Activated naive CD4-positive, alpha-beta T cell treated with anti-CD3 and anti-CD28 coated beads for 36 hours (primary cell): ENCODE measurements around the gene EDAR. TPM values are rescaled to one million over a fixed set of nuclear protein-coding genes. Genes with fewer than 3 reads are reported as not detected.

Source experiments
- CTCF ChIA-PET: fragments of 350-600 bp; sonication (Branson Sonifier 250); formaldehyde crosslinking; loops from one replicate; lab custom pipeline; 2021; ENCODE audit warnings: antibody characterized with exemption; lab: Charles Lee
- DNase-seq: peaks from one replicate; pipeline ENCODE4 v3.0.0-alpha.2; 2020
- H3K27ac Mint-ChIP-seq: one replicate; pipeline ENCODE4 v1.8.0; 2021; ENCODE audit warnings: mild to moderate bottlenecking, mixed read lengths
- H3K27me3 Mint-ChIP-seq: one replicate; pipeline ENCODE4 v1.8.0; 2021; ENCODE audit warnings: low read depth, mixed read lengths
- H3K36me3 Mint-ChIP-seq: one replicate; pipeline ENCODE4 v1.8.0; 2021; ENCODE audit warnings: low read depth, mixed read lengths
- H3K4me1 Mint-ChIP-seq: one replicate; pipeline ENCODE4 v1.8.0; 2021; ENCODE audit warnings: low read depth, mixed read lengths
- H3K4me3 Mint-ChIP-seq: one replicate; pipeline ENCODE4 v1.8.0; 2021; ENCODE audit warnings: mild to moderate bottlenecking, moderate library complexity, mixed read lengths
- H3K9me3 Mint-ChIP-seq: one replicate; pipeline ENCODE4 v1.8.0; 2021; ENCODE audit warnings: mixed read lengths
- intact Hi-C: fragments of 100-400 bp; cut with micrococcal nuclease; formaldehyde crosslinking; loops from one replicate; pipeline ENCODE4 v1.15.1; 2023
- total RNA-seq, 2 experiments: library from RNA; stranded (reverse); gene quantifications; one replicate each; pipeline ENCODE4 v1.2.3, GENCODE V29; 2021

Gene EDAR
- total RNA-seq, 2 experiments from 2014 or later, result 1.1 to 1.3 TPM

GRCh38 chr2:108961796-108962195, 27.2 kb downstream of the EDAR start:
- H3K9me3 Mint-ChIP-seq, result no peaks in the 10 kb centered on the region
- CTCF ChIA-PET, result no interaction called here

GRCh38 chr2:108960006-108960405, 29.0 kb downstream of the EDAR start:
- no peak overlapping the region for H3K27ac Mint-ChIP-seq
- no peaks in the 10 kb centered on the region for H3K36me3 Mint-ChIP-seq
- intact Hi-C loops, result no loop called here
- H3K4me1 Mint-ChIP-seq, result peaks cover 83% of the 10 kb centered on the region
- CTCF ChIA-PET, result interaction anchor here (1.0 to 3.2 kb wide), 3 partner anchors 9 to 15 kb away, joined by 3 to 17 read pairs (median 9); no protein-coding TSS in a partner anchor
- DNase-seq, result no peak
- H3K27me3 Mint-ChIP-seq, result no peaks in the 10 kb centered on the region
- H3K4me3 Mint-ChIP-seq, result no peak overlapping the region
- no peaks in the 10 kb centered on the region for H3K9me3 Mint-ChIP-seq

More at GRCh38 chr2:108961796-108962195, 27.2 kb downstream of the EDAR start:
- no peaks in the 10 kb centered on the region for H3K27me3 Mint-ChIP-seq
- H3K4me3 Mint-ChIP-seq, result no peak overlapping the region
- intact Hi-C loops, result no loop called here
- H3K36me3 Mint-ChIP-seq, result no peaks in the 10 kb centered on the region
- DNase-seq, result no peak
- peaks cover 93% of the 10 kb centered on the region for H3K4me1 Mint-ChIP-seq
- H3K27ac Mint-ChIP-seq, result no peak overlapping the region

- Mint-ChIP-seq H3K4me1 (peaks cover 77% of the 10 kb centered on the region), H3K27me3 (no peaks in the 10 kb centered on the region), H3K27ac (peak overlapping the region; percentile 15), H3K4me3 (no peak overlapping the region), H3K9me3 (no peaks in the 10 kb centered on the region), H3K36me3 (no peaks in the 10 kb centered on the region)
- CTCF ChIA-PET, result interaction anchor here (1.0 to 3.2 kb wide), 5 partner anchors 10 to 28 kb away, joined by 3 to 17 read pairs (median 7); no protein-coding TSS in a partner anchor
- peak; percentile 26 for DNase-seq
- intact Hi-C loops, result loop anchor here (2.0 to 10.0 kb wide), 2 partner anchors 31 to 255 kb away; no protein-coding TSS in a partner anchor
Observed at GRCh38 chr2:108959401-108959800, 29.6 kb downstream of the EDAR start.

GRCh38 chr2:108958632-108959341, 30.2 kb downstream of the EDAR start:
- Mint-ChIP-seq H3K27ac (no peak overlapping the region), H3K4me3 (peak overlapping the region; percentile 68), H3K36me3 (no peaks in the 10 kb centered on the region), H3K9me3 (no peaks in the 10 kb centered on the region), H3K4me1 (peaks cover 71% of the 10 kb centered on the region), H3K27me3 (no peaks in the 10 kb centered on the region)
- no peak for DNase-seq
- intact Hi-C loops, result loop anchor here (1.0 to 10.0 kb wide), 3 partner anchors 10 to 256 kb away; no protein-coding TSS in a partner anchor
- CTCF ChIA-PET, result interaction anchor here (1.0 to 3.2 kb wide), 7 partner anchors 10 to 29 kb away, joined by 3 to 17 read pairs (median 7); no protein-coding TSS in a partner anchor

GRCh38 chr2:108958002-108958401, 31.0 kb downstream of the EDAR start:
- peaks cover 5% of the 10 kb centered on the region for H3K9me3 Mint-ChIP-seq
- H3K4me3 Mint-ChIP-seq, result peak overlapping the region; percentile 68
- peak overlapping the region; percentile 63 for H3K27ac Mint-ChIP-seq
- CTCF ChIA-PET, result interaction anchor here (1.1 to 3.2 kb wide), 4 partner anchors 11 to 30 kb away, joined by 3 to 17 read pairs (median 9); no protein-coding TSS in a partner anchor
- H3K27me3 Mint-ChIP-seq, result no peaks in the 10 kb centered on the region
- peak; percentile 47 for DNase-seq
- peaks cover 5% of the 10 kb centered on the region for H3K36me3 Mint-ChIP-seq
- intact Hi-C loops, result loop anchor here (1.0 to 10.0 kb wide), 3 partner anchors 10 to 257 kb away; no protein-coding TSS in a partner anchor
- peaks cover 63% of the 10 kb centered on the region for H3K4me1 Mint-ChIP-seq

- Mint-ChIP-seq H3K27me3 (no peaks in the 10 kb centered on the region), H3K27ac (no peak overlapping the region), H3K36me3 (peaks cover 7% of the 10 kb centered on the region), H3K4me3 (no peak overlapping the region), H3K4me1 (peaks cover 51% of the 10 kb centered on the region), H3K9me3 (peaks cover 17% of the 10 kb centered on the region)
- no peak for DNase-seq
- intact Hi-C loops, result loop anchor here (2.0 to 10.0 kb wide), 2 partner anchors 16 to 258 kb away; no protein-coding TSS in a partner anchor
- CTCF ChIA-PET, result interaction anchor here (0.9 kb wide), 1 partner anchor 13 kb away, joined by 3 read pairs; no protein-coding TSS in a partner anchor
Observed at GRCh38 chr2:108956375-108956774, 32.6 kb downstream of the EDAR start.

- CTCF ChIA-PET, result interaction anchor here (0.8 to 2.3 kb wide), 2 partner anchors 10 to 21 kb away, joined by 3 to 5 read pairs; no protein-coding TSS in a partner anchor
Observed at GRCh38 chr2:108950369-108951135, 38.5 kb downstream of the EDAR start.

GRCh38 chr2:108949316-108950239, 39.4 kb downstream of the EDAR start:
- Mint-ChIP-seq H3K36me3 (peaks cover 27% of the 10 kb centered on the region), H3K4me3 (no peak overlapping the region), H3K27ac (no peak overlapping the region), H3K4me1 (peaks cover 6% of the 10 kb centered on the region), H3K9me3 (peaks cover 45% of the 10 kb centered on the region), H3K27me3 (no peaks in the 10 kb centered on the region)
- no peak for DNase-seq
- CTCF ChIA-PET, result interaction anchor here (0.8 kb wide), 1 partner anchor 40 kb away, joined by 3 read pairs; no protein-coding TSS in a partner anchor
- intact Hi-C loops, result loop anchor here (10.0 kb wide), 1 partner anchor 265 kb away; no protein-coding TSS in a partner anchor

More at GRCh38 chr2:108950369-108951135, 38.5 kb downstream of the EDAR start:
- intact Hi-C loops, result loop anchor here (10.0 kb wide), 1 partner anchor 264 kb away; no protein-coding TSS in a partner anchor
- H3K27ac Mint-ChIP-seq, result no peak overlapping the region
- H3K27me3 Mint-ChIP-seq, result no peaks in the 10 kb centered on the region
- H3K4me3 Mint-ChIP-seq, result no peak overlapping the region
- peaks cover 6% of the 10 kb centered on the region for H3K4me1 Mint-ChIP-seq
- peaks cover 27% of the 10 kb centered on the region for H3K36me3 Mint-ChIP-seq
- peaks cover 44% of the 10 kb centered on the region for H3K9me3 Mint-ChIP-seq
- no peak for DNase-seq

GRCh38 chr2:108947271-108947907, 41.6 kb downstream of the EDAR start:
- Mint-ChIP-seq H3K36me3 (peaks cover 20% of the 10 kb centered on the region), H3K9me3 (peaks cover 35% of the 10 kb centered on the region), H3K4me1 (peaks cover 6% of the 10 kb centered on the region), H3K4me3 (no peak overlapping the region), H3K27me3 (no peaks in the 10 kb centered on the region), H3K27ac (no peak overlapping the region)
- intact Hi-C loops, result no loop called here
- CTCF ChIA-PET, result no interaction called here
- no peak for DNase-seq

- H3K9me3 Mint-ChIP-seq, result peaks cover 28% of the 10 kb centered on the region
- CTCF ChIA-PET, result no interaction called here
- intact Hi-C loops, result no loop called here
Observed at GRCh38 chr2:108946442-108946841, 42.6 kb downstream of the EDAR start.

GRCh38 chr2:108945969-108946368, 43.1 kb downstream of the EDAR start:
- H3K4me1 Mint-ChIP-seq, result peaks cover 4% of the 10 kb centered on the region
- H3K4me3 Mint-ChIP-seq, result no peak overlapping the region
- H3K36me3 Mint-ChIP-seq, result peaks cover 20% of the 10 kb centered on the region
- intact Hi-C loops, result no loop called here
- H3K27me3 Mint-ChIP-seq, result no peaks in the 10 kb centered on the region
- H3K27ac Mint-ChIP-seq, result no peak overlapping the region
- peaks cover 28% of the 10 kb centered on the region for H3K9me3 Mint-ChIP-seq
- DNase-seq, result no peak
- CTCF ChIA-PET, result no interaction called here

More at GRCh38 chr2:108946442-108946841, 42.6 kb downstream of the EDAR start:
- H3K36me3 Mint-ChIP-seq, result peaks cover 20% of the 10 kb centered on the region
- no peaks in the 10 kb centered on the region for H3K27me3 Mint-ChIP-seq
- H3K4me3 Mint-ChIP-seq, result no peak overlapping the region
- peaks cover 4% of the 10 kb centered on the region for H3K4me1 Mint-ChIP-seq
- H3K27ac Mint-ChIP-seq, result no peak overlapping the region
- peak; percentile 26 for DNase-seq
